Stimulated activated CD4-positive, alpha-beta T cell treated with anti-CD3 and anti-CD28 coated beads, Interleukin-4, amount 100 ng/mL, for 24 hours (primary cell): ENCODE data around the gene ASCL3.
"Not testable (repeated sequence)": the region's sequence is repeated elsewhere in the genome, so short reads cannot be mapped to it uniquely, and the experiment has no call there.

ENCODE experiments used
- DNase-seq: peaks from one replicate; pipeline ENCODE4 v3.0.0-alpha.2; 2020

ASCL3 gene

DNA sequence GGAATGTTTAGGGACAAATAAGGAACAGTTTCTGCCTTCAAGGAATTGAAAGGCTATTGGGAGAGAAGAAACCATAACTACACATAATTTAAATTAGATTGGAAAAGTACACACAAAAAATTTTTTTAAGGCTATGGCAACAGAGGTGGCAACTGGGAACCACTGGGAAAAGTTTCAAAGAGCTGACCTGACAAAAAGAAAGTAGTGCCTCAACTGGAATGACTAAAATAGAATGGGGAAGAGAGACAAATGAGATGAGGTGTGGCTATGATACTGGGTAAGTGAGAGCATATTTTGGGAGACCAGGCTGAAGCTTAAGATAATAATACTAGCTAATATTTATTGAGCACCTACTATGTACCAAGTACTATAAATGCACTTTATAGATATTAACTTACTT is 34.7 kb downstream of the ASCL3 start:
- no peak for DNase-seq

GRCh38 chr11:8907116-8907515 is 35.7 kb downstream of the ASCL3 start:
- no peak for DNase-seq

DNA sequence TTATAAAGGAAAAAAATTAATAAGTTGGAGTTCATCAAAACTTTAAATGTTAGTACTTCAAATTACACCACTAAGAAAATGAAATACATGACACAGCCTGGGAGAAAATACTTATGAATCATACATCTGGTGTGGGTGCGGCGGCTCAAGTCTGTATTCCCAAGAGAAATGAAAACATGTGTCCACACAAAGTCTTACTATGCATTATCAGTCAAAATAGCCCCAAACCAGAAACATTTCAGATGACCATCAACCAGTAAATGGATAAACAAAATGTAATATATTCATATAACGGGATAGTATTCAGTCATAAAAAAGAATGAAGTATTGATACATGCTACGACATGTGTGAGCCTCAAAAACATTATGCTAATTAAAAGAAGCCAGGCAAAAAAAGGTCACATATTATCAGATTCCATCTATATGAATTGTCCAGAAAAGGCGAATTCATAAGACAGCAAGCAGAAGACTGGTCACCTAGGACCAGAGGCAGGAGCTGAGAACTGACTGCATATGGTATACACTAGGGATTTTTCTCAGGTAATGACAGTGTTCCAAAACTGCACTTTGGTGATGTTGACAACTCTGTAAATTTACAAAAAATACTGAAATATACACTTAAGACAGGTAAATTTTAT is 37.2 kb downstream of the ASCL3 start:
- DNase-seq = no peak

- no peak for DNase-seq
Observed at GRCh38 chr11:8899119-8899753, 43.6 kb downstream of the ASCL3 start.

DNA sequence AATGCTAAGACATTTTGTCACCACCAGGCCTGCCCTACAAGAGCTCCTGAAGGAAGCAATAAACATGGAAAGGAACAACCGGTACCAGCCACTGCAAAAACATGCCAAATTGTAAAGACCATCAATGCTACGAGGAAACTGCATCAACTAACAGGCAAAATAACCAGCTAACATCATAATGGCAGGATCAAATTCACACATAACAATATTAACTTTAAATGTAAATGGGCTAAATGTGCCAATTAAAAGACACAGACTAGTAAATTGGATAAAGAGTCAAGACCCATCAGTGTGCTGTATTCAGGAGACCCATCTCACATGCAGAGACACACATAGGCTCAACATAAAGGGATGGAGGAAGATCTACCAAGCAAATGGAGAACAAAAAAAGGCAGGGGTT is 51.6 kb downstream of the ASCL3 start:
- DNase-seq = not testable (repeated sequence)
